GM12878 (cell line): ENCODE measurements around the gene RAB37. TPM values are rescaled to one million over a fixed set of nuclear protein-coding genes. Genes with fewer than 3 reads are reported as not detected.

Source experiments
- ATAC-seq: fragments of 200-7000 bp; cut with Tn5 transposase; 3 replicates; pipeline ENCODE4 v1.9.1; 2020; ENCODE audit warnings: mild to moderate bottlenecking, moderate library complexity
- BruUV-seq: library from RNA; stranded (reverse); fragments of 400-500 nt; replicated peaks from 2 replicates; lab custom pipeline; 2021; lab: Mats Ljungman, UMichigan
- CTCF ChIA-PET: fragments of 300-600 bp; sonication (Branson Sonifier 250); formaldehyde crosslinking; extraction: SDS; loops from one replicate; lab custom pipeline; 2021; ENCODE audit warnings: inconsistent platforms; lab: Yijun Ruan, JAX
- POLR2A ChIA-PET: fragments of 350-600 bp; formaldehyde crosslinking; extraction: SDS; loops from one replicate; lab custom pipeline; 2021; ENCODE audit warnings: inconsistent platforms; lab: Charles Lee
- RAD21 ChIA-PET: fragments of 300-600 bp; sonication (Branson Sonifier 250); formaldehyde crosslinking; loops from one replicate; lab custom pipeline; 2023; ENCODE audit warnings: antibody characterized with exemption; ENCODE audit not compliant: unreplicated experiment; lab: Charles Lee
- SMC1A ChIA-PET: fragments of 300-600 bp; sonication (Branson Sonifier 250); formaldehyde crosslinking; loops from one replicate; lab custom pipeline; 2023; ENCODE audit not compliant: unreplicated experiment, uncharacterized antibody; lab: Charles Lee
- DNase-seq: peaks from one replicate; pipeline ENCODE4 v3.0.0-alpha.2; 2011; ENCODE audit warnings: low read depth, low spot score
- FAIRE-seq: peaks from 3 replicates; lab custom pipeline; 2011; peaks lifted over from hg19 to GRCh38; lab: Jason Lieb, UNC
- H2AFZ ChIP-seq: 2 replicates; pipeline ENCODE4 v1.6.0; 2011; ENCODE audit warnings: low read depth, low read length, control low read depth; ENCODE audit not compliant: control insufficient read depth
- H3K27ac ChIP-seq: 2 replicates; pipeline ENCODE4 v1.5.1; 2011; ENCODE audit warnings: control low read depth; ENCODE audit not compliant: control insufficient read depth, insufficient read depth
- H3K27me3 ChIP-seq, 2 experiments: replicated peaks in 1 of 2; 2 replicates each; pipeline versions ENCODE4 v1.6.0 to v1.6.1; 2011; ENCODE audit warnings: low read length in 1 of 2; ENCODE audit not compliant: control insufficient read depth in 2 of 2, insufficient read depth in 2 of 2
- H3K36me3 ChIP-seq, 2 experiments: 2 replicates each; pipeline ENCODE4 v1.5.1; 2011; ENCODE audit warnings: low read length in 1 of 2; ENCODE audit not compliant: control insufficient read depth in 2 of 2, insufficient read depth in 2 of 2
- H3K4me1 ChIP-seq: 2 replicates; pipeline ENCODE4 v1.6.1; 2011; ENCODE audit warnings: mild to moderate bottlenecking, low read length, moderate library complexity, mixed read lengths; ENCODE audit not compliant: control insufficient read depth, insufficient read depth
- H3K4me2 ChIP-seq: 2 replicates; pipeline ENCODE4 v1.6.0; 2011; ENCODE audit warnings: control low read depth; ENCODE audit not compliant: control insufficient read depth, insufficient read depth
- H3K4me3 ChIP-seq: fragments of 200-600 bp; sonication (generic); 2 replicates; pipeline ENCODE4 v1.5.1; 2016
- H3K79me2 ChIP-seq: 2 replicates; pipeline ENCODE4 v1.6.0; 2011; ENCODE audit warnings: low read length; ENCODE audit not compliant: control insufficient read depth, insufficient read depth
- H3K9ac ChIP-seq: 2 replicates; pipeline ENCODE4 v1.8.0; 2011; ENCODE audit warnings: low read length, control low read depth, mixed read lengths; ENCODE audit not compliant: control insufficient read depth, insufficient read depth
- H3K9me3 ChIP-seq: replicated peaks from 3 replicates; pipeline ENCODE4 v1.5.1; 2011; ENCODE audit warnings: mild to moderate bottlenecking, low read length; ENCODE audit not compliant: control insufficient read depth, insufficient read depth
- H4K20me1 ChIP-seq: 2 replicates; pipeline ENCODE4 v1.6.0; 2011; ENCODE audit not compliant: control insufficient read depth, insufficient read depth
- BACH1 ChIP-seq: fragments of 450-650 bp; IDR thresholded peaks from 2 replicates; pipeline ENCODE4 v1.6.1; 2017; ENCODE audit warnings: mild to moderate bottlenecking, borderline replicate concordance
- BHLHE40 ChIP-seq, 2 experiments: fragments of 450-650 bp in 1 of 2; IDR thresholded peaks; 2 replicates each; pipeline ENCODE4 v1.6.1; 2011 to 2017; ENCODE audit warnings: low read depth in 2 of 2, borderline replicate concordance in 1 of 2, improper control_type of control experiment in 1 of 2, low read length in 1 of 2, mild to moderate bottlenecking in 1 of 2
- CUX1 ChIP-seq: IDR thresholded peaks from 2 replicates; pipeline ENCODE4 v1.6.1; 2012; ENCODE audit warnings: improper control_type of control experiment, low read depth, low read length; ENCODE audit not compliant: insufficient replicate concordance
- E2F4 ChIP-seq: IDR thresholded peaks from 2 replicates; pipeline ENCODE4 v1.6.1; 2012; ENCODE audit warnings: low read depth, low read length, improper control_type of control experiment
- LARP7 ChIP-seq: fragments of 450-650 bp; IDR thresholded peaks from 2 replicates; pipeline ENCODE4 v1.6.1; 2017; ENCODE audit warnings: mild to moderate bottlenecking
- NR2C2 ChIP-seq: IDR thresholded peaks from 2 replicates; pipeline ENCODE4 v1.6.1; 2011; ENCODE audit warnings: borderline replicate concordance, low read depth; ENCODE audit not compliant: control insufficient read depth, insufficient read length
- RELB ChIP-seq: fragments of 450-650 bp; IDR thresholded peaks from 2 replicates; pipeline ENCODE4 v1.6.1; 2017; ENCODE audit warnings: low read depth, mild to moderate bottlenecking, moderate library complexity
- SMAD1 ChIP-seq: fragments of 450-650 bp; IDR thresholded peaks from 2 replicates; pipeline ENCODE4 v1.6.1; 2018; ENCODE audit warnings: mild to moderate bottlenecking, low read depth; ENCODE audit not compliant: partially characterized antibody
- TAF1 ChIP-seq: IDR thresholded peaks from 2 replicates; pipeline ENCODE4 v1.6.1; 2011; ENCODE audit warnings: mild to moderate bottlenecking, low read depth, low read length, borderline replicate concordance
- WGBS: methylation state at CpG from one replicate; pipeline ENCODE4 v1.1.6; 2016; ENCODE audit warnings: low lambda C conversion rate; ENCODE audit not compliant: insufficient replicate concordance, insufficient coverage; ENCODE audit errors: missing lambda C conversion rate; 5-methylcytosine and 5-hydroxymethylcytosine counted together
- in situ Hi-C: fragments of 300-500 bp; cut with MboI; formaldehyde crosslinking; loops from 9 replicates; pipeline ENCODE4 v1.14.3; 2018; ENCODE audit warnings: mixed read lengths
- intact Hi-C: fragments of 100-400 bp; cut with micrococcal nuclease; formaldehyde crosslinking; loops from one replicate; pipeline ENCODE4 v1.14.2; 2022; ENCODE audit not compliant: unreplicated experiment
- polyA plus RNA-seq, 11 experiments: library from polyadenylated mRNA; depleted of rRNA in 4 of 11; unstranded in 6 of 11; stranded (reverse) in 5 of 11; fragments of >200 nt; fragmentation: Nextera tagmentation in 4 of 11; fragmentation: Illumina TruSeq in 1 of 11; extraction: Ambion mirVana in 4 of 11; extraction: Trizol in 1 of 11; gene quantifications; 1 replicate in 1 of 11; 2 replicates in 10 of 11; pipeline versions ENCODE4 v1.2.1 to v1.2.3, GENCODE V29; 2011 to 2016; ENCODE audit warnings: inconsistent platforms in 2 of 11, missing spikeins in 2 of 11, low read depth in 1 of 11
- total RNA-seq, 4 experiments: library from RNA; depleted of rRNA in 3 of 4; stranded (reverse); fragments of >200 nt in 3 of 4; fragmentation: Illumina TruSeq in 1 of 4; extraction: Trizol in 1 of 4; gene quantifications; 2 replicates each; pipeline versions ENCODE4 v1.2.1 to v1.2.3, GENCODE V29; 2013 to 2021
- TF ChIP-seq, protein P1 (sequence below): IDR thresholded peaks from 2 replicates; pipeline ENCODE4 v1.6.1; 2012; ENCODE audit warnings: low read depth, low read length, improper control_type of control experiment
- TF ChIP-seq, protein P2 (sequence below): fragments of 150-350 bp; IDR thresholded peaks from 2 replicates; pipeline ENCODE4 v1.6.1; 2014; ENCODE audit warnings: mild to moderate bottlenecking, low read depth, low read length

Gene RAB37
- total and polyA plus RNA-seq, 10 of the 15 experiments (the other 5 are each of a cell fraction or from before 2014, with no cell fraction given), result 0.48 to 5.6 (median 1.7) TPM

GRCh38 chr17:74728033-74728701 lies 8.9 kb upstream of the RAB37 start:
- intact Hi-C loops (no loop called here), in situ Hi-C loops (no loop called here)
- FAIRE-seq (no peak), DNase-seq (no peak), ATAC-seq (no peak)
- CTCF ChIA-PET, result no interaction called here
- Histone ChIP-seq H3K4me1 (peaks cover 11% of the 10 kb centered on the region), H3K27ac (no peak overlapping the region), H4K20me1 (no peaks in the 10 kb centered on the region), H3K79me2 (no peaks in the 10 kb centered on the region), H2AFZ (no peak overlapping the region), H3K4me2 (no peak overlapping the region), H3K9ac (no peak overlapping the region), H3K4me3 (no peak overlapping the region), H3K9me3 (no peaks in the 10 kb centered on the region; the same call in 2 of the 3 replicates), H3K36me3 (no peaks in the 10 kb centered on the region), H3K27me3 (no peaks in the 10 kb centered on the region)
- RAD21 ChIA-PET, result no interaction called here
- WGBS, result 54% methylated on average over 3 of the region's 3 CpGs
- SMC1A ChIA-PET, result no interaction called here
- POLR2A ChIA-PET, result no interaction called here
- TF ChIP-seq E2F4, result no peak
- TF ChIP-seq CUX1, result no peak
- TF ChIP-seq BACH1, result no peak
- no peak for TF ChIP-seq NR2C2
- TF ChIP-seq LARP7, result no peak
- TF ChIP-seq RELB, result no peak
- no peak for TF ChIP-seq TAF1
- TF ChIP-seq, protein P1, sequence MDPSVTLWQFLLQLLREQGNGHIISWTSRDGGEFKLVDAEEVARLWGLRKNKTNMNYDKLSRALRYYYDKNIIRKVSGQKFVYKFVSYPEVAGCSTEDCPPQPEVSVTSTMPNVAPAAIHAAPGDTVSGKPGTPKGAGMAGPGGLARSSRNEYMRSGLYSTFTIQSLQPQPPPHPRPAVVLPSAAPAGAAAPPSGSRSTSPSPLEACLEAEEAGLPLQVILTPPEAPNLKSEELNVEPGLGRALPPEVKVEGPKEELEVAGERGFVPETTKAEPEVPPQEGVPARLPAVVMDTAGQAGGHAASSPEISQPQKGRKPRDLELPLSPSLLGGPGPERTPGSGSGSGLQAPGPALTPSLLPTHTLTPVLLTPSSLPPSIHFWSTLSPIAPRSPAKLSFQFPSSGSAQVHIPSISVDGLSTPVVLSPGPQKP, result no peak
- TF ChIP-seq SMAD1, result no peak
- TF ChIP-seq, protein P2, sequence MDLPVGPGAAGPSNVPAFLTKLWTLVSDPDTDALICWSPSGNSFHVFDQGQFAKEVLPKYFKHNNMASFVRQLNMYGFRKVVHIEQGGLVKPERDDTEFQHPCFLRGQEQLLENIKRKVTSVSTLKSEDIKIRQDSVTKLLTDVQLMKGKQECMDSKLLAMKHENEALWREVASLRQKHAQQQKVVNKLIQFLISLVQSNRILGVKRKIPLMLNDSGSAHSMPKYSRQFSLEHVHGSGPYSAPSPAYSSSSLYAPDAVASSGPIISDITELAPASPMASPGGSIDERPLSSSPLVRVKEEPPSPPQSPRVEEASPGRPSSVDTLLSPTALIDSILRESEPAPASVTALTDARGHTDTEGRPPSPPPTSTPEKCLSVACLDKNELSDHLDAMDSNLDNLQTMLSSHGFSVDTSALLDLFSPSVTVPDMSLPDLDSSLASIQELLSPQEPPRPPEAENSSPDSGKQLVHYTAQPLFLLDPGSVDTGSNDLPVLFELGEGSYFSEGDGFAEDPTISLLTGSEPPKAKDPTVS, result no peak
- no peak for TF ChIP-seq BHLHE40 (IDR thresholded peaks at IDR 0.05; ENCODE audit: borderline replicate concordance in 1 of 2, low read depth in 2 of 2, low read length in 1 of 2)
- BruUV-seq, result no TSS peak
